Mesodermal cell (in vitro differentiated cells): ENCODE results near the gene MEX3A.
"Not testable (repeated sequence)": the region's sequence is repeated elsewhere in the genome, so short reads cannot be mapped to it uniquely, and the experiment has no call there.

ENCODE experiments used
- H3K27ac ChIP-seq: 2 replicates; pipeline ENCODE4 v1.7.0; 2013; ENCODE audit warnings: mild to moderate bottlenecking, low read depth, low read length, moderate library complexity; ENCODE audit not compliant: severe bottlenecking
- H3K36me3 ChIP-seq: 2 replicates; pipeline ENCODE4 v1.7.1; 2013; ENCODE audit warnings: mild to moderate bottlenecking, low read length, moderate library complexity; ENCODE audit not compliant: control insufficient read depth, insufficient read depth
- H3K4me1 ChIP-seq: one replicate; pipeline ENCODE4 v1.7.1; 2013; ENCODE audit warnings: mild to moderate bottlenecking, low read length; ENCODE audit not compliant: insufficient read depth, control insufficient read depth, poor library complexity, severe bottlenecking
- H3K4me3 ChIP-seq: 2 replicates; pipeline ENCODE4 v1.7.0; 2013; ENCODE audit warnings: low read length, control low read depth, mild to moderate bottlenecking; ENCODE audit not compliant: insufficient read depth, poor library complexity, severe bottlenecking; ENCODE audit errors: extremely low read depth
- H3K9me3 ChIP-seq: 2 replicates; pipeline ENCODE4 v1.7.1; 2013; ENCODE audit warnings: mild to moderate bottlenecking, low read length, moderate library complexity; ENCODE audit not compliant: control insufficient read depth
- whole genome bisulfite sequencing, 2 experiments: methylation state at CpG; one replicate each; pipeline ENCODE4 v1.1.5; 2013; ENCODE audit warnings: missing lambda C conversion rate in 2 of 2; ENCODE audit not compliant: insufficient coverage in 2 of 2; 5-methylcytosine and 5-hydroxymethylcytosine counted together

The MEX3A gene

GRCh38 chr1:156117414-156118176 lies 35.3 kb upstream of the MEX3A start:
- Histone ChIP-seq H3K4me3 (no peak overlapping the region), H3K9me3 (no peaks in the 10 kb centered on the region), H3K4me1 (peaks cover 65% of the 10 kb centered on the region), H3K27ac (no peak overlapping the region), H3K36me3 (peaks cover 44% of the 10 kb centered on the region)
- 87 to 90% methylated on average over 4 to 9 of the region's 13 CpGs for WGBS, 2 experiments

- H3K36me3 ChIP-seq: peaks cover 44% of the 10 kb centered on the region
- WGBS, 2 experiments: 92 to 100% methylated on average over 1 to 4 of the region's 5 CpGs
- not testable (repeated sequence) for H3K27ac ChIP-seq, H3K9me3 ChIP-seq
- peak overlapping the region; percentile 99 for H3K4me3 ChIP-seq
- peaks cover 59% of the 10 kb centered on the region for H3K4me1 ChIP-seq
Measured at GRCh38 chr1:156116731-156117130, 34.5 kb upstream of the MEX3A start.

- Histone ChIP-seq H3K4me3 (peak overlapping the region; percentile 99), H3K27ac (peak overlapping the region; percentile 92), H3K36me3 (peaks cover 35% of the 10 kb centered on the region), H3K9me3 (no peaks in the 10 kb centered on the region), H3K4me1 (peaks cover 50% of the 10 kb centered on the region)
- 2 to 14% methylated on average over 13 to 14 of the region's 19 CpGs for WGBS, 2 experiments
Measured at GRCh38 chr1:156115514-156116374, 33.5 kb upstream of the MEX3A start.

- H3K9me3 ChIP-seq: no peaks in the 10 kb centered on the region
- peak overlapping the region; percentile 92 for H3K27ac ChIP-seq
- peaks cover 42% of the 10 kb centered on the region for H3K4me1 ChIP-seq
- peaks cover 28% of the 10 kb centered on the region for H3K36me3 ChIP-seq
- peak overlapping the region; percentile 99 for H3K4me3 ChIP-seq
- WGBS, 2 experiments: 1% methylated on average over 36 to 42 of the region's 49 CpGs
Measured at GRCh38 chr1:156114919-156115513, 32.8 kb upstream of the MEX3A start.

GRCh38 chr1:156114101-156114918 lies 32.0 kb upstream of the MEX3A start, which contains the start of gene LMNA:
TSS of gene LMNA (plus strand) at chr1:156114711. CDS start at chr1:156114919, 208 bp downstream.
- Histone ChIP-seq H3K27ac (peak within 1 kb of the TSS; percentile 92), H3K4me3 (peak within 1 kb of the TSS; percentile 99), H3K36me3 (peaks cover 28% of the 10 kb centered on the region), H3K9me3 (no peaks in the 10 kb centered on the region), H3K4me1 (peaks cover 38% of the 10 kb centered on the region)
- 1 to 4% methylated on average over 18 to 23 of the region's 37 CpGs for WGBS, 2 experiments

- H3K36me3 ChIP-seq: peaks cover 26% of the 10 kb centered on the region
- H3K27ac ChIP-seq: peak overlapping the region; percentile 92
- peaks cover 31% of the 10 kb centered on the region for H3K4me1 ChIP-seq
- WGBS, 2 experiments: 60 to 62% methylated on average over 1 to 3 of the region's 4 CpGs
- no peak overlapping the region for H3K4me3 ChIP-seq
- no peaks in the 10 kb centered on the region for H3K9me3 ChIP-seq
Measured at GRCh38 chr1:156113282-156113950, 31.2 kb upstream of the MEX3A start.

GRCh38 chr1:156112276-156113137 lies 30.2 kb upstream of the MEX3A start:
- Histone ChIP-seq H3K4me3 (no peak overlapping the region), H3K9me3 (no peaks in the 10 kb centered on the region), H3K4me1 (peaks cover 22% of the 10 kb centered on the region), H3K27ac (no peak overlapping the region), H3K36me3 (peaks cover 17% of the 10 kb centered on the region)
- 81 to 88% methylated on average over 4 to 6 of the region's 10 CpGs for WGBS, 2 experiments

- Histone ChIP-seq H3K36me3 (peaks cover 8% of the 10 kb centered on the region), H3K27ac (no peak overlapping the region), H3K9me3 (no peaks in the 10 kb centered on the region), H3K4me1 (peaks cover 29% of the 10 kb centered on the region), H3K4me3 (no peak overlapping the region)
- WGBS, 2 experiments: 100% methylated on average over 1 to 2 of the region's 4 CpGs
Measured at GRCh38 chr1:156111355-156111962, 29.2 kb upstream of the MEX3A start.

GRCh38 chr1:156110252-156110651 lies 28.0 kb upstream of the MEX3A start:
- WGBS, 2 experiments: 100% methylated on average over 1 to 2 of the region's 2 CpGs
- Histone ChIP-seq H3K36me3 (peaks cover 4% of the 10 kb centered on the region), H3K4me1 (peaks cover 35% of the 10 kb centered on the region), H3K4me3 (no peak overlapping the region), H3K9me3 (no peaks in the 10 kb centered on the region), H3K27ac (no peak overlapping the region)
